Colonic mucosa (tissue), 4 donors: Measurements from ENCODE around the gene SDHA. TPM values are rescaled to one million over a fixed set of nuclear protein-coding genes. Genes with fewer than 3 reads are reported as not detected.
A peak's percentile ranks its signal among the peaks of the same experiment; 100 is the strongest.
"Not testable (repeated sequence)": the region's sequence is repeated elsewhere in the genome, so short reads cannot be mapped to it uniquely, and the experiment has no call there.

ENCODE experiments used
- DNase-seq: peaks from one replicate; pipeline ENCODE4 v3.0.0-alpha.2; 2020
- H3K27ac ChIP-seq: fragments of 200-600 bp; one replicate; pipeline ENCODE4 v1.8.0; 2021
- H3K27me3 ChIP-seq: fragments of 200-600 bp; one replicate; pipeline ENCODE4 v1.8.0; 2021
- H3K36me3 ChIP-seq: fragments of 200-600 bp; one replicate; pipeline ENCODE4 v1.8.0; 2021
- H3K4me1 ChIP-seq: fragments of 200-600 bp; one replicate; pipeline ENCODE4 v1.8.0; 2021; ENCODE audit warnings: mild to moderate bottlenecking
- H3K4me3 ChIP-seq: fragments of 200-600 bp; one replicate; pipeline ENCODE4 v1.8.0; 2021
- H3K9ac ChIP-seq, 2 donors: one replicate each; pipeline ENCODE4 v1.7.0; 2013; ENCODE audit warnings: control low read depth in 2 of 2, low read depth in 2 of 2, low read length in 2 of 2
- H3K9me3 ChIP-seq: fragments of 200-600 bp; one replicate; pipeline ENCODE4 v1.8.0; 2021
- intact Hi-C: fragments of 100-400 bp; cut with DNase I; formaldehyde crosslinking; loops from one replicate; pipeline ENCODE4 v1.14.1; 2022
- total RNA-seq, 2 donors: library from RNA; stranded (reverse); fragmentation: NEBNext Ultra II Directional in 1 of 2; extraction: Animal tissue kit (Norgen Biotek cat#: 25700) in 1 of 2; gene quantifications; one replicate each; pipeline ENCODE4 v1.2.1, GENCODE V29; 2021
- TF ChIP-seq, protein P1 (sequence below): fragments of 200-600 bp; IDR thresholded peaks from one replicate; pipeline ENCODE4 v1.8.0; 2022; ENCODE audit warnings: antibody characterized with exemption, mild to moderate bottlenecking
- donor health status: healthy.
- donor health status: DM: no; HTN: no; CAD: no.
- donor health status: DM: no; HTN: no; CAD: no.

SDHA gene
- total RNA-seq, 2 donors from 2014 or later: 285 to 414 TPM

DNA sequence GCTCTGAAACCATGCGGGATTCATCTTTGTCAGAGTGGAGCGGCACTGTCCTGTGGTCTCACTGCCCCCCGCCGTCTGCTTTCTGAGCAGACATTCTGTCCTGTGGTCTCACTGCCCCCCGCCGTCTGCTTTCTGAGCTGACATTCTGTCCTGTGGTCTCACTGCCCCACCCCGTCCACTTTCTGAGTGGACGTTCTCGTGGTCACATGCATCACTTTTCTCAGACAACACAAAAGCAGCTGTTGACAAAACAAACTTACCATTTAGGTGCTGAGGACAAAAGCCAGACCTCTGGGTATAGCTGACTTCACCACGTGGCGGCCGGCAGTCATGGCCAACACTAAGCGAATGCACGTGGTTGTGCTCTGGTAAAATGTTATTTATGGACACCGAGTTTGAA lies 24.0 kb upstream of the SDHA start:
- Histone ChIP-seq H3K36me3 (no peaks in the 10 kb centered on the region), H3K9ac (no peak overlapping the region), H3K27me3 (peaks cover 8% of the 10 kb centered on the region), H3K27ac (no peak overlapping the region), H3K9me3 (no peaks in the 10 kb centered on the region), H3K4me3 (no peak overlapping the region), H3K4me1 (no peaks in the 10 kb centered on the region)
- intact Hi-C loops: no loop called here
- TF ChIP-seq, protein P1, sequence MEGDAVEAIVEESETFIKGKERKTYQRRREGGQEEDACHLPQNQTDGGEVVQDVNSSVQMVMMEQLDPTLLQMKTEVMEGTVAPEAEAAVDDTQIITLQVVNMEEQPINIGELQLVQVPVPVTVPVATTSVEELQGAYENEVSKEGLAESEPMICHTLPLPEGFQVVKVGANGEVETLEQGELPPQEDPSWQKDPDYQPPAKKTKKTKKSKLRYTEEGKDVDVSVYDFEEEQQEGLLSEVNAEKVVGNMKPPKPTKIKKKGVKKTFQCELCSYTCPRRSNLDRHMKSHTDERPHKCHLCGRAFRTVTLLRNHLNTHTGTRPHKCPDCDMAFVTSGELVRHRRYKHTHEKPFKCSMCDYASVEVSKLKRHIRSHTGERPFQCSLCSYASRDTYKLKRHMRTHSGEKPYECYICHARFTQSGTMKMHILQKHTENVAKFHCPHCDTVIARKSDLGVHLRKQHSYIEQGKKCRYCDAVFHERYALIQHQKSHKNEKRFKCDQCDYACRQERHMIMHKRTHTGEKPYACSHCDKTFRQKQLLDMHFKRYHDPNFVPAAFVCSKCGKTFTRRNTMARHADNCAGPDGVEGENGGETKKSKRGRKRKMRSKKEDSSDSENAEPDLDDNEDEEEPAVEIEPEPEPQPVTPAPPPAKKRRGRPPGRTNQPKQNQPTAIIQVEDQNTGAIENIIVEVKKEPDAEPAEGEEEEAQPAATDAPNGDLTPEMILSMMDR: no peak
- DNase-seq: no peak

DNA sequence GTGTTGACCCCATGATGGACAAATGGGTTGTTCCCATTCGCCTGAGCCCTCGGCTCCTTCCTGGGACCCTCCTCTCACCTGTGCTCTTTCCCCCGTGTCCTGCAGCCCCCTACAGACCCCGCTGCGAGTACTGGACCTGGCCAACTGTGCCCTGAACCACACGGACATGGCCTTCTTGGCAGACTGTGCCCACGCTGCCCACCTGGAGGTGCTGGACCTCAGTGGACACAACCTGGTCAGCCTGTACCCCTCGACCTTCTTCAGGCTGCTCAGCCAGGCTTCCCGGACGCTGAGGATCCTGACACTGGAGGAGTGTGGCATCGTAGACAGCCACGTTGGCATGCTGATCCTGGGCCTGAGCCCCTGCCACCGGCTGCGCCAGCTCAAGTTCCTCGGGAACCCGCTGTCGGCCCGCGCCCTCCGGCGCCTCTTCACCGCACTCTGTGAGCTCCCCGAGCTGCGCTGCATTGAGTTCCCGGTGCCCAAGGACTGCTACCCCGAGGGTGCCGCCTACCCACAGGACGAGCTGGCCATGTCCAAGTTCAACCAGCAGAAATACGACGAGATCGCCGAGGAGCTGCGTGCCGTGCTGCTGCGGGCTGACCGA lies 23.4 kb upstream of the SDHA start:
- TF ChIP-seq, protein P1: no peak
- no peak for DNase-seq
- H3K27me3 ChIP-seq: peaks cover 8% of the 10 kb centered on the region
- no peak overlapping the region for H3K27ac ChIP-seq
- H3K4me3 ChIP-seq: no peak overlapping the region
- intact Hi-C loops: no loop called here
- no peaks in the 10 kb centered on the region for H3K4me1 ChIP-seq
- H3K36me3 ChIP-seq: no peaks in the 10 kb centered on the region
- no peak overlapping the region for H3K9ac ChIP-seq
- H3K9me3 ChIP-seq: no peaks in the 10 kb centered on the region

DNA sequence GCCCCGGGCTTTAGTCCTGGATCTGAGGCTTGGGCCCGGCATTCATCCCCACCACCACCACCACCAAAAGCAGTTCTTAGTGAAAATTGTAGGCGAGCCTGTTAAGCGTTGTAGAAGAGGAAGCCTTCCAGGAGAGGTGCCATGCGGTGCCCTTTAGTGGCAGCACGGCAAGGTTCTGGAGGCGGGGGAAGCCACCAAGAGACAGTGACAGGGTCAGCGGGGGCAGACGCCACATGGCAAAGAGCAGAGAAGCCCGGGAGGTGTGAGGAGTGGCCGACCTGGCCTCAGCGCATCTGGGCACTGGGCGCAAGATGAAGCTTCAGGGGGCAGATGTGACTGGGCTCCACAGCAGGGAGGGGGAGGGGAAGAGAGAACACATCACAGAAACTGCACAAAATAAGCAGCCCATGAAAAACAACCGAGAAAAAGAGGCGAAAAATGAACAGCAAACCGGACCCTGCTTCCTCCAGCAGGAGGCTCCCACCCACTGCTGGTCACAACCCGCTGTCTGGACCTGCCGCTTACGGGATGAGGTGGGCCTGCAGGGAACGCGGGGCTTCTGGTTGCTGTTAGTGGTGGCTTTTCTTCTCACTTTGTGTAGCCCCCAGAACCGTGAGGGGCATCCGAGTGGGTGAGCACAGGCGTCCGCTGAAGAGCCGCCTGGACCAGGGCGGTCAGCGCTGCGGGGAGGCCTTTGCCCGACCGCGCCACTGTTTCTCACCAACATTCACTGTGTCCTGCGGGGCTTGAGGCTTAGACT lies 22.5 kb upstream of the SDHA start:
- H3K9ac ChIP-seq: no peak overlapping the region
- H3K27ac ChIP-seq: no peak overlapping the region
- intact Hi-C loops: no loop called here
- H3K36me3 ChIP-seq: no peaks in the 10 kb centered on the region
- H3K4me1 ChIP-seq: no peaks in the 10 kb centered on the region
- DNase-seq: no peak
- H3K27me3 ChIP-seq: peaks cover 8% of the 10 kb centered on the region
- TF ChIP-seq, protein P1: no peak
- H3K4me3 ChIP-seq: no peak overlapping the region
- no peaks in the 10 kb centered on the region for H3K9me3 ChIP-seq

DNA sequence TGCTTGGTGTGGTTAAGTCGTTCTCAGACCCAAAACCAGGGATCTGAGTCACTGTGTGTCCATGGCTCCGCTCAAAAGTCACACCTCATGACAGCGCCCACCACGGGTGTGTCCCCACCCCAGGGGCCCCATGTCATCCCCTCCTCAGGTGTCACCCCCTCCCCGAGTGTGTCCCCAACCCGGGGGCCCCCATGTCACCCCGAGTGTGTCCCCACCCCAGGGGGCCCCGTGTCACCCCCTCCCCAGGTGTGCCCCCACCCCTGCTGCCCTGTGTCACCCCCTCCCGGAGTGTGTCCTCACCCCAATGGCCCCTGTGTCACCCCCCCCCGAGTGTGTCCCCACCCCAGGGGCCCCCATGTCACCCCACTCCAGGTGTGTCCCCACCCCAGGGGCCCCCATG lies 21.8 kb upstream of the SDHA start:
- TF ChIP-seq, protein P1: no peak
- intact Hi-C loops: no loop called here
- Histone ChIP-seq H3K36me3 (no peaks in the 10 kb centered on the region), H3K4me1 (no peaks in the 10 kb centered on the region), H3K27ac (no peak overlapping the region), H3K27me3 (peaks cover 6% of the 10 kb centered on the region), H3K9ac (no peak overlapping the region), H3K9me3 (no peaks in the 10 kb centered on the region), H3K4me3 (no peak overlapping the region)
- DNase-seq: no peak

DNA sequence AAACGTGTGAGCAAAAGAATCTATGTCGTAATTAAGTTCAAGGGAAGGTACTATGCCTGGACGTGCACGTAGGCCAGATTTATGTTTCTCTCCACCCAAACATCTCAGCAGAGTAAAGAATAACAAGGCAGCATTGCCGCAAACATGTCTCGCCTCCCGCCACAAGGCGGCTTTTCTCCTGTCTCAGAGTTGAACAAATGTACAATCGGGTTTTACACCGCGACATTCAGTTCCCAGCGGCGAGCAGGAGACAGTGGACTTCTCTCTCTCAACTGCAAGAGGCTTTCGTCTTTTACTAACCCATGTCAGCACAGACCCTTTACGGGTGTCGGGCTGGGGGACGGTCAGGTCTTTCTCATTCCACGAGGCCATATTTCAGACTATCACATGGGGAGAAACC lies 21.1 kb upstream of the SDHA start:
- H3K4me1 ChIP-seq, H3K9ac ChIP-seq, H3K27ac ChIP-seq, H3K36me3 ChIP-seq, intact Hi-C loops, H3K4me3 ChIP-seq, H3K27me3 ChIP-seq, H3K9me3 ChIP-seq: not testable (repeated sequence)
- DNase-seq: peak; percentile 35

DNA sequence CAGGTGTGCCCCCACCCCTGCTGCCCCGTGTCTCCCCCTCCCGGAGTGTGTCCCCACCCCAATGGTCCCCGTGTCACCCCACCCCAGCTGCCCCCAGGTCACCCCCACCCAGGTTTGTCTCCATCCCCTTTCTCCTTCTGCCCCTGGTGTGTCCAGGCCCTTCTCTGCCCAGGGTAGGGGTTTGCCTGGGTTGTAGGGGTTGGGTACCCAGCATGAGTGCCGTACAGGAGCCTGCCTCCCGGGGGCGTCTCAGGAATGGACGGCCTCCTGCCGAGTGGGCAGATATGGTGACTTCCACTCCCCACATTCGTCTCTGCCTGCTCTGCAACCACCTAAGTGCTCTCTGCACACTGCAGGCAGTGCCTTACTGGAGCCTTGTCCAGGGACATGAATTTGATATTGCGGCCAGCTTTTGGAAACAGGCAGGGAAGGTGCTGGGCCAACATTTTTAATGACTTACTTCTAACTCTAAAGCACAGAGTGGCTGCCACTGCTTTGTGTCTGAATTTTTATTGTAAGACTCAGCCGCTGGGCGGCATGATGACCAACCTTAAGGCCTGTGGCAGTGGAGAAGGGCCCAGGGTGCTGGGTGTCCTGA lies 20.1 kb upstream of the SDHA start:
- no peak overlapping the region for H3K27ac ChIP-seq
- intact Hi-C loops: no loop called here
- H3K4me1 ChIP-seq: no peaks in the 10 kb centered on the region
- no peaks in the 10 kb centered on the region for H3K36me3 ChIP-seq
- H3K27me3 ChIP-seq: no peaks in the 10 kb centered on the region
- no peak for DNase-seq
- no peak overlapping the region for H3K4me3 ChIP-seq
- H3K9ac ChIP-seq: no peak overlapping the region
- TF ChIP-seq, protein P1: no peak
- H3K9me3 ChIP-seq: no peaks in the 10 kb centered on the region
